ENCODE measurements around the gene PACRG. TPM values are rescaled to one million over a fixed set of nuclear protein-coding genes. Genes with fewer than 3 reads are reported as not detected.

PACRG gene
- total RNA-seq, 2 donors from 2014 or later, result 1.7 TPM; not detected in 1

DNA sequence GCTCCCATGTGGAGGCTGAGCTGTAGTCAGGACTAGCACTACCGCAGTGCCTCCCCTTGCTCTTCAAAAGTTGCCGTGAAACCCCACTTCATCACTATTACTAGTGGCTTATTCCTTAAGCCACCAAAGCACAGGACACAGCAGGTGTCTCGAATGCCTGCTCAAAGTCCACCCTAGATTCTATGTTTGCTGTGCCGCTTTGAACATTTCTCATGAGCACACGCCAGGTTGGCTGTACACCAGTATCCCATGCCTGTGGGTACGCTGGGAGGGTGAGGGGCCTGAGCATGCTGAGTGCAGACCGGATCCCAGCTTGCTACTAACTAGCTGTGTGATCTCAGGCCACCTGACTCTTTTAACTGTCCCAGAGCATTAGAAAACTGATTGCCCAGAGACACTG, 350.9 kb downstream of the PACRG start:
- no peak overlapping the region for H3K4me3 ChIP-seq
- DNase-seq, result no peak
- no peaks in the 10 kb centered on the region for H3K27me3 ChIP-seq
- intact Hi-C loops (cut with DNase I), result no loop called here
- no peak overlapping the region for H3K9ac ChIP-seq (ENCODE audit: low read depth in 2 of 2, low read length in 2 of 2)
- no peaks in the 10 kb centered on the region for H3K9me3 ChIP-seq
- H3K36me3 ChIP-seq, result no peaks in the 10 kb centered on the region
- no peaks in the 10 kb centered on the region for H3K4me1 ChIP-seq
- H3K27ac ChIP-seq, result no peak overlapping the region
- TF ChIP-seq, protein P1, sequence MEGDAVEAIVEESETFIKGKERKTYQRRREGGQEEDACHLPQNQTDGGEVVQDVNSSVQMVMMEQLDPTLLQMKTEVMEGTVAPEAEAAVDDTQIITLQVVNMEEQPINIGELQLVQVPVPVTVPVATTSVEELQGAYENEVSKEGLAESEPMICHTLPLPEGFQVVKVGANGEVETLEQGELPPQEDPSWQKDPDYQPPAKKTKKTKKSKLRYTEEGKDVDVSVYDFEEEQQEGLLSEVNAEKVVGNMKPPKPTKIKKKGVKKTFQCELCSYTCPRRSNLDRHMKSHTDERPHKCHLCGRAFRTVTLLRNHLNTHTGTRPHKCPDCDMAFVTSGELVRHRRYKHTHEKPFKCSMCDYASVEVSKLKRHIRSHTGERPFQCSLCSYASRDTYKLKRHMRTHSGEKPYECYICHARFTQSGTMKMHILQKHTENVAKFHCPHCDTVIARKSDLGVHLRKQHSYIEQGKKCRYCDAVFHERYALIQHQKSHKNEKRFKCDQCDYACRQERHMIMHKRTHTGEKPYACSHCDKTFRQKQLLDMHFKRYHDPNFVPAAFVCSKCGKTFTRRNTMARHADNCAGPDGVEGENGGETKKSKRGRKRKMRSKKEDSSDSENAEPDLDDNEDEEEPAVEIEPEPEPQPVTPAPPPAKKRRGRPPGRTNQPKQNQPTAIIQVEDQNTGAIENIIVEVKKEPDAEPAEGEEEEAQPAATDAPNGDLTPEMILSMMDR (IDR thresholded peaks at IDR 0.05), result no peak

DNA sequence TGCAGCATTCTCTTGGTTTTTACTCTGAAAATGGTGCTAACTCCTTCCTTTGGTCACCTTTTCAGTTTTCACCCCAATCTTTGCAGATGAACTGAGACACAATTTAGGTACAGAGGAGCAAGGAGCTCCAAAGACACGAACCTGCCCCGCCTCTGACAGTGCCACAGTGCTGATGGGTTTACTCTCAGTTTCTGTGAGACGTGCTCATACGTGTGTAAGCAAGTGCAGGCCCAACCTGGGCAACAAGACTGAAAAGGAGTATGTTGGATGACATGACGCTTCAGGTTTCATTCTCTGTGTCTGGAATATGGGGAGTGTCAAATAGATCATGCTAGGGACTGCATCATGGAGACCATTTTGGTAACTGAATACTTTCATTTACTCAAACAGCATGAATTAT, 352.5 kb downstream of the PACRG start:
- intact Hi-C loops (cut with DNase I), result no loop called here

DNA sequence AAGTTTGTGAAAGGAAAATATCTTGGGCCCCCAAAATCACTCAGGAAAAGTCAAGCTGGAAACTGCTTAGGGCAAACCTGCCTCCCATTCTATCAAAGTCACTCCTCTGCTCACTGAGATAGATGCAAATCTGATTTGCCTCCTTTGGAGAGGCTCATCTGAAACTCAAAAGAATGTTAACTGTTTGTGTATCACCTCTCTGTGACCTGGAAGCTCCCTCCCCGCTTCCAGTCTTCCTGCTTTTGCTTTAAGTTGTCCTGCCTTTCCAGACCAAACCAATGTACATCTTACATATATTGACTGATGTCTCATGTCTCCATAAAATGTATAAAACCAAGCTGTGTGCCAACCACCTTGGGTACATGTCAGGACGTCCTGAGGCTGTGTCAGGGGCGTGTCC, 355.4 kb downstream of the PACRG start:
- intact Hi-C loops (cut with DNase I), result no loop called here
- no peak overlapping the region for H3K9ac ChIP-seq (ENCODE audit: low read depth in 2 of 2, low read length in 2 of 2)
- no peak for DNase-seq
- H3K27me3 ChIP-seq, result no peaks in the 10 kb centered on the region
- TF ChIP-seq, protein P1 (IDR thresholded peaks at IDR 0.05), result no peak
- no peaks in the 10 kb centered on the region for H3K9me3 ChIP-seq
- H3K4me3 ChIP-seq, result no peak overlapping the region
- no peaks in the 10 kb centered on the region for H3K36me3 ChIP-seq
- H3K4me1 ChIP-seq, result no peaks in the 10 kb centered on the region
- H3K27ac ChIP-seq, result no peak overlapping the region

More for the DNA sequence above, 352.5 kb downstream of the PACRG start:
- DNase-seq, result no peak
- TF ChIP-seq, protein P1 (IDR thresholded peaks at IDR 0.05), result no peak
- Histone ChIP-seq H3K9ac (ENCODE audit: low read depth in 2 of 2, low read length in 2 of 2) (no peak overlapping the region), H3K9me3 (no peaks in the 10 kb centered on the region), H3K36me3 (no peaks in the 10 kb centered on the region), H3K27ac (no peak overlapping the region), H3K27me3 (no peaks in the 10 kb centered on the region), H3K4me1 (no peaks in the 10 kb centered on the region), H3K4me3 (no peak overlapping the region)

DNA sequence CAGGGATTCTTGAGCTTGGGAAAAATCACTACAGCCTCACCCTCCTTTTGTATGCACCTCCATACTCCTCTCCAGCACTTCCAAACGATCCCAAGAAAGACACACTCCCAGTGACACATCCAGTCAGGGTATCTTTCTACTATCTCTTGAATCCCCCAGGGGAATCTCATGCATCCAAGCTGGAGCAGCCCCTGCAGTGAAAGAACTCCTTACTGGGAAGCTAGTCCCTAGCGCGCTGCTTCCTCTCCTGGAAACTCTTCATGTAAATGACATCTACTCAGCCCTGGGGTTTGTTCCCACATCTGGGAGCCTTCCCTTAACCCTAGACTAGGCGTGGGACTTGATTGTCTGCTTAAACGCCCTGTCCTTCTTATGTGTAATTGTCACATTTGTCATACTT, 357.7 kb downstream of the PACRG start:
- TF ChIP-seq, protein P1 (IDR thresholded peaks at IDR 0.05), result no peak
- DNase-seq, result no peak
- Histone ChIP-seq H3K4me1 (no peaks in the 10 kb centered on the region), H3K36me3 (no peaks in the 10 kb centered on the region), H3K4me3 (no peak overlapping the region), H3K9me3 (no peaks in the 10 kb centered on the region), H3K9ac (ENCODE audit: low read depth in 2 of 2, low read length in 2 of 2) (no peak overlapping the region), H3K27ac (no peak overlapping the region), H3K27me3 (no peaks in the 10 kb centered on the region)
- intact Hi-C loops (cut with DNase I), result no loop called here

DNA sequence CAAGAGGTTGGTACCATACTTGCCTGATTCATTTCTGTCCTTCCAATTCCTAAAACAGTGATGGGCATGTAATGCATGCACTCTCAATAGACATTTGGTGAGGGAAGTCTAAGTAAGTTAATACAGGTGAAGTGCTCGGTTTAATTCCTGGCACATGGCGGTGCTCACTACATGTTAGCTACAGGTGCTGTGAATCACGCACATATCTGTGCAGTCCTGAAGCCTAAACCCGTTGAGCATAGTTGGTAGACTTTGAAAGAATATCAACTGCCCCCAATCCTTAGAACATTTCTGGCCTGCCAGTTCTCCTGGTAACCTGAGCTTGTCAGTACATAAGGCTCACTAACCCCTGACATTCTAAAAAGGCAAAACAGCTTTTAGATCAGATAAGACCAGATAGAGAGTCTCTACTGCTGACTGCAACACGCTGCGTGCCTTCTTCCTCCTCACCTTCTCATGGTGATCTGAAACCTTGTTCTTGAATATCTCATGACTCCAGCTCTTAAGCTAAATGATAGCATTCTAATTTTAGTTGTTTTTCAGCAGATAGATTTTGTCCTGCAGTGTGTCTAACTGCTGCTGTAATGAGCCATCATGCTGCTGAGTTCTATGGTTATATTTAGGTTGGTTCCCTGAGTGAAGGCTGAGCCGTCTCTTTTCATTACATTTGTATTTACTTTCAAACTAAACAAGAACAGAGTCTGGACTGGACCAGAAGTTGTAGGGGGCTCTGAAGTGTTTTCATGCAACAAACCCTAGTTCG, 358.3 kb downstream of the PACRG start:
- H3K36me3 ChIP-seq, result no peaks in the 10 kb centered on the region
- intact Hi-C loops (cut with DNase I), result no loop called here

More for the DNA sequence above, 358.3 kb downstream of the PACRG start:
- Histone ChIP-seq H3K9ac (ENCODE audit: low read depth in 2 of 2, low read length in 2 of 2) (no peak overlapping the region), H3K9me3 (no peaks in the 10 kb centered on the region), H3K4me1 (no peaks in the 10 kb centered on the region), H3K27me3 (no peaks in the 10 kb centered on the region), H3K27ac (no peak overlapping the region), H3K4me3 (no peak overlapping the region)
- no peak for DNase-seq
- TF ChIP-seq, protein P1 (IDR thresholded peaks at IDR 0.05), result no peak
